GM10266 (cell line): ENCODE measurements around the gene TRAPPC4.
A peak's percentile ranks its signal among the peaks of the same experiment; 100 is the strongest.
"Not testable (repeated sequence)": the region's sequence is repeated elsewhere in the genome, so short reads cannot be mapped to it uniquely, and the experiment has no call there.

ENCODE experiments used
- DNase-seq: peaks from one replicate; pipeline ENCODE4 v3.0.0; 2012; ENCODE audit errors: extremely low spot score
- CTCF ChIP-seq: IDR thresholded peaks from 2 replicates; pipeline ENCODE4 v1.5.1; 2012; ENCODE audit warnings: mild to moderate bottlenecking, low read depth; ENCODE audit not compliant: control insufficient read depth, insufficient read depth; ENCODE audit errors: missing control alignments

TRAPPC4 gene

GRCh38 chr11:119029340-119030028 is 10.9 kb downstream of the TRAPPC4 start:
- no peak for TF ChIP-seq CTCF
- DNase-seq, result no peak

GRCh38 chr11:119030029-119030328 is 11.4 kb downstream of the TRAPPC4 start:
- no peak for TF ChIP-seq CTCF
- no peak for DNase-seq

- DNase-seq, result peak; percentile 97
- peak; percentile 95 for TF ChIP-seq CTCF
Observed at GRCh38 chr11:119030329-119031047, 11.9 kb downstream of the TRAPPC4 start, which contains the start of gene SLC37A4. TSS of gene SLC37A4 (minus strand) at chr11:119030877.

GRCh38 chr11:119031912-119032280 is 13.3 kb downstream of the TRAPPC4 start:
- TF ChIP-seq CTCF, result no peak
- no peak for DNase-seq

- not testable (repeated sequence) for DNase-seq
Observed at GRCh38 chr11:119033421-119033820, 14.9 kb downstream of the TRAPPC4 start.

GRCh38 chr11:119034813-119035212 is 16.2 kb downstream of the TRAPPC4 start:
- DNase-seq, result no peak
- no peak for TF ChIP-seq CTCF

- TF ChIP-seq CTCF, result no peak
- DNase-seq, result no peak
Observed at GRCh38 chr11:119038884-119039283, 20.3 kb downstream of the TRAPPC4 start.

GRCh38 chr11:119039471-119039870 is 20.9 kb downstream of the TRAPPC4 start:
- DNase-seq, result not testable (repeated sequence)
